ENCODE measurements around the gene UBE2C.
"Not testable (repeated sequence)": the region's sequence is repeated elsewhere in the genome, so short reads cannot be mapped to it uniquely, and the experiment has no call there.

Gene UBE2C

GRCh38 chr20:45798935-45799642 lies 13.4 kb upstream of the UBE2C start:
- ATAC-seq = peak; percentile 84 to 85

- no peak for ATAC-seq
These were observed 10.6 kb upstream of the UBE2C start for GRCh38 chr20:45801851-45802250.

- ATAC-seq = no peak
These were observed 2.1 kb upstream of the UBE2C start for GRCh38 chr20:45810191-45810970.

GRCh38 chr20:45813006-45813340 lies 529 bp downstream of the UBE2C start:
- no peak for ATAC-seq

GRCh38 chr20:45813489-45813888 lies 1.0 kb downstream of the UBE2C start:
- ATAC-seq = no peak

GRCh38 chr20:45814314-45814713 lies 1.9 kb downstream of the UBE2C start:
- ATAC-seq = no peak

GRCh38 chr20:45816951-45817350 lies 4.5 kb downstream of the UBE2C start:
- no peak for ATAC-seq

GRCh38 chr20:45817376-45818194 lies 5.1 kb downstream of the UBE2C start:
- no peak for ATAC-seq

GRCh38 chr20:45818239-45818638 lies 5.8 kb downstream of the UBE2C start:
- ATAC-seq = no peak

GRCh38 chr20:45819466-45819865 lies 7.0 kb downstream of the UBE2C start:
- ATAC-seq = no peak

- no peak for ATAC-seq
These were observed 9.5 kb downstream of the UBE2C start for GRCh38 chr20:45821947-45822346.

GRCh38 chr20:45822857-45823256 lies 10.4 kb downstream of the UBE2C start:
- no peak for ATAC-seq

- peak; percentile 74 to 82 for ATAC-seq
These were observed 11.7 kb downstream of the UBE2C start for GRCh38 chr20:45823949-45824835.

GRCh38 chr20:45826381-45827019 lies 14.1 kb downstream of the UBE2C start:
- ATAC-seq = no peak

- ATAC-seq = no peak
These were observed 14.7 kb downstream of the UBE2C start, which contains the start of gene TNNC2 for GRCh38 chr20:45827030-45827652. TNNC2 (minus strand) TSS chr20:45827312; CDS start chr20:45827248, 64 bp downstream.

GRCh38 chr20:45827712-45828111 lies 15.3 kb downstream of the UBE2C start:
- no peak for ATAC-seq

- no peak for ATAC-seq
These were observed 16.1 kb downstream of the UBE2C start for GRCh38 chr20:45828589-45828988.

- ATAC-seq = not testable (repeated sequence)
These were observed 17.2 kb downstream of the UBE2C start for GRCh38 chr20:45829673-45830106.

- ATAC-seq = no peak
These were observed 20.2 kb downstream of the UBE2C start for GRCh38 chr20:45832619-45833018.

- ATAC-seq = peak; percentile 53 to 63
These were observed 20.8 kb downstream of the UBE2C start, which contains the start of gene SNX21 for GRCh38 chr20:45833030-45833882. SNX21 (plus strand) TSS chr20:45833799; CDS start chr20:45833920, 121 bp downstream.

Data from activated CD4-positive, CD25-positive, alpha-beta regulatory T cell treated with anti-CD3 and anti-CD28 coated beads, Interleukin-2, amount 50 U/mL, for 24 hours (primary cell).